ENCODE results near the gene FCMR. TPM values are rescaled to one million over a fixed set of nuclear protein-coding genes. Genes with fewer than 3 reads are reported as not detected.

The FCMR gene
- polyA plus RNA-seq, 1 experiment = 1.1 TPM

- DNase-seq (ENCODE audit: low read depth, low spot score) = no peak
Measured at GRCh38 chr1:206896261-206896660, 25.5 kb downstream of the FCMR start.

GRCh38 chr1:206895837-206896242 lies 25.9 kb downstream of the FCMR start:
- no peak overlapping the region for H3K4me3 ChIP-seq (ENCODE audit: low read depth, low read length)

More at GRCh38 chr1:206896261-206896660, 25.5 kb downstream of the FCMR start:
- peak overlapping the region; percentile 53 for H3K27ac ChIP-seq (ENCODE audit: low read depth, low read length)
- H3K4me3 ChIP-seq (ENCODE audit: low read depth, low read length) = no peak overlapping the region
- CTCF ChIA-PET = interaction anchor here (0.6 to 3.1 kb wide), 5 partner anchors 13 to 169 kb away, joined by 3 to 12 read pairs (median 3); partner anchors contain the start of gene IL20
- POLR2A ChIA-PET = interaction anchor here (0.8 kb wide), 1 partner anchor 12 kb away, joined by 5 read pairs; no protein-coding TSS in a partner anchor
- TF ChIP-seq CTCF (IDR thresholded peaks at IDR 0.05; ENCODE audit: low read depth, low read length) = no peak
- H3K9me3 ChIP-seq (ENCODE audit: control insufficient read depth, insufficient read depth, low read length) = no peaks in the 10 kb centered on the region
- H3K27me3 ChIP-seq (ENCODE audit: control insufficient read depth, insufficient read depth, low read length) = no peaks in the 10 kb centered on the region

GRCh38 chr1:206895325-206895724 lies 26.4 kb downstream of the FCMR start:
- POLR2A ChIA-PET = interaction anchor here (0.8 kb wide), 1 partner anchor 12 kb away, joined by 5 read pairs; no protein-coding TSS in a partner anchor
- Histone ChIP-seq H3K27ac (ENCODE audit: low read depth, low read length) (no peak overlapping the region), H3K9me3 (ENCODE audit: control insufficient read depth, insufficient read depth, low read length) (no peaks in the 10 kb centered on the region), H3K27me3 (ENCODE audit: control insufficient read depth, insufficient read depth, low read length) (no peaks in the 10 kb centered on the region), H3K4me3 (ENCODE audit: low read depth, low read length) (no peak overlapping the region)
- DNase-seq (ENCODE audit: low read depth, low spot score) = no peak
- CTCF ChIA-PET = interaction anchor here (0.5 to 4.0 kb wide), 5 partner anchors 17 to 160 kb away, joined by 4 to 26 read pairs (median 8); partner anchors contain the start of gene IL20
- TF ChIP-seq CTCF (IDR thresholded peaks at IDR 0.05; ENCODE audit: low read depth, low read length) = no peak

More at GRCh38 chr1:206895837-206896242, 25.9 kb downstream of the FCMR start:
- H3K27ac ChIP-seq (ENCODE audit: low read depth, low read length) = peak overlapping the region; percentile 23
- no peak for TF ChIP-seq CTCF (IDR thresholded peaks at IDR 0.05; ENCODE audit: low read depth, low read length)
- no peaks in the 10 kb centered on the region for H3K27me3 ChIP-seq (ENCODE audit: control insufficient read depth, insufficient read depth, low read length)
- no peak for DNase-seq (ENCODE audit: low read depth, low spot score)
- ChIA-PET CTCF (interaction anchor here (0.8 to 3.1 kb wide), 4 partner anchors 17 to 161 kb away, joined by 3 to 12 read pairs (median 5); partner anchors contain the start of gene IL20), POLR2A (interaction anchor here (0.8 kb wide), 1 partner anchor 12 kb away, joined by 5 read pairs; no protein-coding TSS in a partner anchor)
- H3K9me3 ChIP-seq (ENCODE audit: control insufficient read depth, insufficient read depth, low read length) = no peaks in the 10 kb centered on the region

GRCh38 chr1:206893380-206893779 lies 28.4 kb downstream of the FCMR start:
- DNase-seq (ENCODE audit: low read depth, low spot score) = no peak
- ChIA-PET CTCF (interaction anchor here (0.8 to 4.0 kb wide), 4 partner anchors 16 to 83 kb away, joined by 3 to 26 read pairs (median 8); partner anchors contain the start of gene IL20), POLR2A (interaction anchor here (0.7 kb wide), 1 partner anchor 262 kb away, joined by 3 read pairs; no protein-coding TSS in a partner anchor)
- Histone ChIP-seq H3K27ac (ENCODE audit: low read depth, low read length) (no peak overlapping the region), H3K4me3 (ENCODE audit: low read depth, low read length) (no peak overlapping the region), H3K27me3 (ENCODE audit: control insufficient read depth, insufficient read depth, low read length) (no peaks in the 10 kb centered on the region), H3K9me3 (ENCODE audit: control insufficient read depth, insufficient read depth, low read length) (no peaks in the 10 kb centered on the region)
- no peak for TF ChIP-seq CTCF (IDR thresholded peaks at IDR 0.05; ENCODE audit: low read depth, low read length)

- ChIA-PET POLR2A (no interaction called here), CTCF (interaction anchor here (0.8 to 4.0 kb wide), 3 partner anchors 20 to 261 kb away, joined by 3 to 26 read pairs (median 4); partner anchors contain the start of gene IL20)
- DNase-seq (ENCODE audit: low read depth, low spot score) = no peak
- Histone ChIP-seq H3K27me3 (ENCODE audit: control insufficient read depth, insufficient read depth, low read length) (no peaks in the 10 kb centered on the region), H3K9me3 (ENCODE audit: control insufficient read depth, insufficient read depth, low read length) (no peaks in the 10 kb centered on the region), H3K4me3 (ENCODE audit: low read depth, low read length) (no peak overlapping the region), H3K27ac (ENCODE audit: low read depth, low read length) (peak overlapping the region; percentile 35)
- no peak for TF ChIP-seq CTCF (IDR thresholded peaks at IDR 0.05; ENCODE audit: low read depth, low read length)
Measured at GRCh38 chr1:206892351-206892984, 29.3 kb downstream of the FCMR start.

All from AG04450 (cell line).